ENCODE results near the gene SDHC.
A peak's percentile ranks its signal among the peaks of the same experiment; 100 is the strongest.
"Not testable (repeated sequence)": the region's sequence is repeated elsewhere in the genome, so short reads cannot be mapped to it uniquely, and the experiment has no call there.

The SDHC gene

DNA sequence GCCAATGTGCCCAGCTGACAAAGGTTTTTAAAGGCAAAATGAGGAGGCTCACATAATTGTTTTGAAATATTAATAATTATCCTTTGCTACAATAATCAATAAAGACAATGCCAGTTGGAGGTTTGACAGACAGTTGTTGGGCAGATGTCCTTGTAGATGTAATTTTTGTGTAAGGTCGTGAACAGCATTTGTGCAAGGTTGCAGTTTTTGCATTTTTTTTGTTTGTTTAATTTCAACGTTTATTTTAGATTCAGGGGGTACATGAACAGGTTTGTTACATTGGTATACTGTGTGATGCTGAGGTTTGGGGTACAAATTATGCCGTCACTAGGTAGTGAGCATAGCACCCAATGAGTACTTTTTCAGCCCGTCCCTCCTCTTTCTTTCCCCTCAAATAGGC is 13.7 kb upstream of the SDHC start:
- ATAC-seq (no peak), DNase-seq (no peak)
- Mint-ChIP-seq H3K27ac (no peak overlapping the region), H3K4me3 (no peak overlapping the region), H3K4me1 (peaks cover 17% of the 10 kb centered on the region), H3K36me3 (ENCODE audit: low read depth) (no peaks in the 10 kb centered on the region), H3K9me3 (no peaks in the 10 kb centered on the region), H3K27me3 (no peaks in the 10 kb centered on the region)

DNA sequence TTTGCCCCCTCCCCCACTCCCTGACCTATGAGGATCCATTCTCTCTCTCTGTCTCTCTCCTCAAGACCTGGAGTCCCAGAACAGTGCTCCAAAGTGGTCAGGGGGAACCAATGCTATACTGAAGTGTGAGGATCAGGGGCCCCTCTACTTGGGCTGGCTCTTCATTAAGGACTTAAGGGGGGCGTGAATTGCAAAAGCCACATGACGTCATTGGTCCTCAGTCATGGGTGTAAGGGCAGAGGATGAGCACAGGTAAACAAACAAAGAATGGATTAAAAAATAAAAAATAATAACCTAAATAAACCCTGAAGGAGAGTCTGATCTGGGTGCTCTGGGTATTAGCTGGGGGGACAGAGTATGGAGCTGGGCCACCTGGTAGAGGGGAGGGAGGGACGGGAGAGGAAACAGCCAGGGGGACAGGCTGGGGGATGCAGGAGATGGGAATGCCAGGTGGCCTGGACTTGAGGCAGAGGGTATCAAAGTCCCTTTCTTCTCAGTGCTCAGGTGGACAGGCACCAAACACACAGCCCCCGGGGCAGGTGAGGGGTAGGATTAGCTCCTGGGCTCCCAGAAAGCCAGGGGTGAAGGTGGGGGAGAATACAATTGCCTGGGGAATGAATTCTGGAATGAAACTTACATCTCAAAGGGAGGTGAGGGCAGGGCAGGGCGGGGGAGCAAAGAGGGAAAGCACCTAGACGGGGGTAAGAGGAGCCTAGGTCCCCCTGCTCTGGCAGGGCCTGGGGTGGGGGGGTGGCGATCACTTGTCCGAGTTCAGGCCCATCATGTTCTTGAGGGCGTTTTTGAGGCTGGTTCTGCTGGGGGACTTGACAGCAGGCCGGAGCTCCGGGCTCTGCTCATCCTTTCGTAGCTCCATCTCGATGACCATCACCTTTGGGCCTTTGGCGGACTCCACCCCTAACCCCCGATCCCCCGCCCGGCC is 9.0 kb upstream of the SDHC start:
- Mint-ChIP-seq H3K27me3 (no peaks in the 10 kb centered on the region), H3K36me3 (ENCODE audit: low read depth) (no peaks in the 10 kb centered on the region), H3K9me3 (no peaks in the 10 kb centered on the region), H3K4me3 (peak overlapping the region; percentile 90), H3K27ac (peak overlapping the region; percentile 78), H3K4me1 (peaks cover 31% of the 10 kb centered on the region)
- no peak for DNase-seq
- ATAC-seq = no peak

DNA sequence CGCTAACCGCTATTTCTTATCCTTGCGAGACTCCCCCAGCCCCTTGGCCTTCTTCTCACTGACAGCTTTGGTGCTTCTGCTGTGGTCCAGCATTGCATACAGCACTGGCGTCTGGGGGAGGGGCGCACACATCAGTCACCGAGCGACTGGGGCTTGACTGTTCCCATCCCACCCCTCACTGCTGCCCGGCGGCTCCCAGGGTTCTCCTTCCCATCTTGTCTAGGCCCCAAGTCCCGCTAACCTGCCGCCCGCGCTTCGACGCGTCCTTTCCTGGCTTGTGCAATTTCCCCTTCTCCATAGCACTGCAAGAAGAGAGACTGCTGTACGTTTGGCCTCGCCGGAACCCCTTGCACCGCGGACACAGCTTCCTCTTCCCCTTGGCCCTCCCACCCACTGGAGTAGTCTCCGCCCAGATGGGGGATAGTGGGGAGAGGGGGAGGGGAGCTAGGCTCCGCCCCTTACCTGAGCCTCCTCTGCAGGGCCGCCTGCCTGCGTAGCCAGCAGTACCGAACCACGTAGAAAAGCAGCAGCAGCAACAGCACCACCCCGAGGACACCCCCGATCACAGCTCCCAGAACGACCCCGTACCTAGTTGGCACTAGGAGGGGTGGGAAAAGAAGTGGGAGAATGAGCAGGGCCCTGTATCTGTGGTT is 8.2 kb upstream of the SDHC start:
- H3K4me3 Mint-ChIP-seq = peak overlapping the region; percentile 90
- ATAC-seq (peak; percentile 90), DNase-seq (peak; percentile 82)
- no peaks in the 10 kb centered on the region for H3K9me3 Mint-ChIP-seq
- no peaks in the 10 kb centered on the region for H3K36me3 Mint-ChIP-seq (ENCODE audit: low read depth)
- H3K27me3 Mint-ChIP-seq = no peaks in the 10 kb centered on the region
- peak overlapping the region; percentile 78 for H3K27ac Mint-ChIP-seq
- peaks cover 31% of the 10 kb centered on the region for H3K4me1 Mint-ChIP-seq

DNA sequence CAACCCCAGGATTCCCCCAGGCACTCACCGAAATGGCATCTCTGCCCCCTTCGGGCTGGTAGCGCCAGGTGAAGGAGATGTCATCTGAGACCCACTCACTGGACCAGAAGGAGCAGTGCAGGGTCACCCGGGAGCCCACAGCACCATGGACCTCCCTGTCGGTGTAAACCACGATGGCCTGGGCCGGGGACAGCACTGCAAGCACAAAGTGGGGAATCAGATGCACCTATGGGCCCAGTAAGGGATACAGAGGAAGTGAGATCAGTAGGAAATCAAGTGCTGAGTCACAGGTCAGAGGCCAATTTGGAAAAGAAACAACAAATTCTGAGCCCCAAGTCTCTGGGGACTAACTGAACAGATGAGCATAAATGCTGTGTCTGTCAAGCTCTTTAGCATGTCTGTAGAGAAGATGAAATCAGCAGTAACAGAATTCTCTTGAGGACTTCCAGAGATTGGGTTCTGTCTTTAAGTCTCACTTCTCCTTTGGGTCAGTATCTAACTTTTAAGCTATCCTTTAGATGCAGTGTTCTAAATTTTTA is 6.9 kb upstream of the SDHC start:
- no peak for ATAC-seq
- H3K4me3 Mint-ChIP-seq = no peak overlapping the region
- no peak for DNase-seq

DNA sequence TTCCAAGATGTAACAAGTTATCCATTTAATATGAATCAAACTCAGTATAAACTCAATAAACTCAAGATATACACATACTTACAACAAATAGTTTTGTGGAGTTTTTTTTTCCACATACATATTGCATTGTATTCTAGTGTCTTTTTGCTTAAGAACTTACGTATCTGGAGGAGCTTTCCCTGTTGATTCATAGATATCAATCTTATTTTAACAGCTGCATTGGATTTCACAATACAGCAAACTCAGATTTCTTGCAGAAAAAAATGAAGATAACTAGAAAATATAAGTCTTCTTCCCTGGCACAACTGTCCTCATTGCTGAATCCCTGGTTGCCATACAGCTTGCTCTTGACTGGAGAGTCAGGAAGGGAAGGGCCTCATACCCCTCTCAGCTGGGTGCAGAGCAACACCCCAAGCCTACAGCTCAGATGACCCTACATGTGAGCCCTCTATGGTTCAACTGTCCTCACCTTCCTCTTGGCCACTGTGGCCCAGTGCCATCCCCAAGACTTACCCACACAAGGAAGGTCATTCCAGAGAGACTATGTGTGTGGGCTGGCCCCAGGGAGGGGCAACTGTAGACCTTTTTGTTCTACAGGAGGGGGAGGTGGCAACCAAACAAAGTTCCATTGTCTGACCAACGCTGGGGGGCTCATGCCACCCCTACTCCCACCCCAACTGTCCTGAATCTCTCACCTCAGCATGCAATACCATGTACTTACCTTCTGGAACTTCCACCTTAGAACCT is 6.1 kb upstream of the SDHC start:
- no peaks in the 10 kb centered on the region for H3K9me3 Mint-ChIP-seq
- ATAC-seq (no peak), DNase-seq (no peak)
- no peak overlapping the region for H3K27ac Mint-ChIP-seq
- H3K36me3 Mint-ChIP-seq (ENCODE audit: low read depth) = no peaks in the 10 kb centered on the region
- no peaks in the 10 kb centered on the region for H3K27me3 Mint-ChIP-seq
- H3K4me3 Mint-ChIP-seq = no peak overlapping the region
- peaks cover 31% of the 10 kb centered on the region for H3K4me1 Mint-ChIP-seq

More for the DNA sequence above, 6.9 kb upstream of the SDHC start:
- Mint-ChIP-seq H3K4me1 (peaks cover 31% of the 10 kb centered on the region), H3K9me3 (no peaks in the 10 kb centered on the region), H3K27ac (no peak overlapping the region), H3K36me3 (ENCODE audit: low read depth) (no peaks in the 10 kb centered on the region), H3K27me3 (no peaks in the 10 kb centered on the region)

DNA sequence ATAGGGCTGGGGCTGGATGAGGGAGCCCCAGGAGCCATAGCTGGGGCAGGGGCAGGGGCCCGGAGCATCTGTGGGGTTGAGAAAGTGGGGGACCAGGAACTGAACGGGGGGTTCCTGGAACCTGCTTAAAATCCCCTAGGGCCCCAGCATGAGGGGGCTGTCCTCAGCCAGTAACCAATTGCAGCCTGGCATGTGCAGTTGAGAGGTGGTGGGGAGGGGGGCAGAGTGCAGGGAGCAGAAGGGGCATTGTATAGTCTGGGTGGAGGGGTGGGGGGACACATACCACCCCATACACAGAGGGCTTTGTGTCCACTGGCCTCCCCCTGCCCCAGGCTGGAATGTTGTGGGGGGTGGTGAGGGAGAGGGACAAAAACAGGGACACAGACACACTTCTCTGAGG is 4.3 kb upstream of the SDHC start, which contains the start of gene MPZ:
Gene MPZ (minus strand): TSS at position 101 of the 400 bp plus-strand sequence. CDS start 63 bp downstream, at position 38.
- H3K9me3 Mint-ChIP-seq = no peaks in the 10 kb centered on the region
- H3K27me3 Mint-ChIP-seq = no peaks in the 10 kb centered on the region
- DNase-seq = no peak
- ATAC-seq = no peak
- no peaks in the 10 kb centered on the region for H3K36me3 Mint-ChIP-seq (ENCODE audit: low read depth)
- H3K27ac Mint-ChIP-seq = no peak within 1 kb of the TSS
- peaks cover 24% of the 10 kb centered on the region for H3K4me1 Mint-ChIP-seq
- no peak within 1 kb of the TSS for H3K4me3 Mint-ChIP-seq

DNA sequence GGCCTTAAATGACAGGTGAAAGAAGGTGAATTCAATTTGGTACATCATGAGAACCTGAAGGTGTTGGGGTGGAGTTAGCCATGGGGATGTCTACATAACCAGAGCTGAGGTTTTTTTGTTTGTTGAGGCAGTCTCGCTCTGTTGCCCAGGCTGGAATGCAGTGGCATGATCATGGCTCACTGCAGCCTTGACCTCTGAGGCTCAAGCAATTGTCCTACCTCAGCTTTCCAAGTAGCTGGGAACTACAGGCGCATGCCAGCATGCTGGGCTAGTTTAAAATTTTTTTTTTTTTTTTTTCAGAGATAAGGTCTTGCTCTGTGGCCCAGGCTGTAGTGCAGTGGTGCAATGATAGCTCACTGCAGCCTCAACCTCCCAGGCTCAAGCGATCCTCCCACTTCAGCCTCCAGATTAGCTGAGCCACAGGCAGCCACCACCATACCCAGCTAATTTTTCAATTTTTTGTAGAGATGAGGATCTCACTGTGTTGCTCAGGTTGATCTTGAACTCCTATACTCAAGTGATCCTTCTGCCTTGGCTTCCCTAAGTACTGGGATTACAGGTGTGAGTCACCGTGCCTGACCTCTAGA is 2.5 kb upstream of the SDHC start:
- no peaks in the 10 kb centered on the region for H3K27me3 Mint-ChIP-seq
- no peak for ATAC-seq
- no peak overlapping the region for H3K27ac Mint-ChIP-seq
- no peak overlapping the region for H3K4me3 Mint-ChIP-seq
- no peaks in the 10 kb centered on the region for H3K36me3 Mint-ChIP-seq (ENCODE audit: low read depth)
- peaks cover 27% of the 10 kb centered on the region for H3K4me1 Mint-ChIP-seq
- no peak for DNase-seq
- H3K9me3 Mint-ChIP-seq = no peaks in the 10 kb centered on the region

DNA sequence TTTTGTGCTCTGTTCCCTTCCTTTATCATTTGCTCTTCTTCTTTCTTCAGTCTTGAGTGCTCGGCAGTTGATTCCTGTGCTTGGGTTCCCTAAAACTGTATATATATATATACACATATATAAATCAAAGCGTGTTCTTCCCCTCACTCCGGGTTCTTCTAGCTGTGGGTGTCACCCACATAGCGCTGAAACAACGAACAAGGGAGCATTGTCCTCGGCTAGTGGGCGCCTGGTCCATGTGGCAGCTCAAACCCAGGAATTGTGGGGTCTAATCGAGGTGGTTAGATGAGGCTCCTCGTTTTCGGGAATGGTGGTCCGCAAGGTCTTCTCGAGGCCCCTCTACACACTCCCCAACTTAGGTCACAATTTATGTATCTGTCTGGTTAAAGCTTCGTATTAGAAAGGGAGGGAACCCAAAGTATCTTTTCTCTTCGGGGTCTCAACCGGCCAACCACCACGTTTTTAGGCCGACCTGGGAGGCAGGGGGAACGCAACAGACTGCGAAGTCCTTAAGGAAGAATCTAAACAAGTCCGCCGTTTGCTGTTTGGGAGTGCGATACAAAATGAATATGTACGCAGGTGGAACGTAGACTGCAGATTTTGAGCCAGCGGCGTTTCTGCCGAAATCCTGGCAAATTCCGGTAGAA is 504 bp upstream of the SDHC start:
- Mint-ChIP-seq H3K27me3 (no peaks in the 10 kb centered on the region), H3K4me1 (peaks cover 23% of the 10 kb centered on the region), H3K9me3 (no peaks in the 10 kb centered on the region), H3K4me3 (peak overlapping the region; percentile 97), H3K27ac (peak overlapping the region; percentile 95), H3K36me3 (ENCODE audit: low read depth) (no peaks in the 10 kb centered on the region)
- DNase-seq = no peak
- no peak for ATAC-seq

DNA sequence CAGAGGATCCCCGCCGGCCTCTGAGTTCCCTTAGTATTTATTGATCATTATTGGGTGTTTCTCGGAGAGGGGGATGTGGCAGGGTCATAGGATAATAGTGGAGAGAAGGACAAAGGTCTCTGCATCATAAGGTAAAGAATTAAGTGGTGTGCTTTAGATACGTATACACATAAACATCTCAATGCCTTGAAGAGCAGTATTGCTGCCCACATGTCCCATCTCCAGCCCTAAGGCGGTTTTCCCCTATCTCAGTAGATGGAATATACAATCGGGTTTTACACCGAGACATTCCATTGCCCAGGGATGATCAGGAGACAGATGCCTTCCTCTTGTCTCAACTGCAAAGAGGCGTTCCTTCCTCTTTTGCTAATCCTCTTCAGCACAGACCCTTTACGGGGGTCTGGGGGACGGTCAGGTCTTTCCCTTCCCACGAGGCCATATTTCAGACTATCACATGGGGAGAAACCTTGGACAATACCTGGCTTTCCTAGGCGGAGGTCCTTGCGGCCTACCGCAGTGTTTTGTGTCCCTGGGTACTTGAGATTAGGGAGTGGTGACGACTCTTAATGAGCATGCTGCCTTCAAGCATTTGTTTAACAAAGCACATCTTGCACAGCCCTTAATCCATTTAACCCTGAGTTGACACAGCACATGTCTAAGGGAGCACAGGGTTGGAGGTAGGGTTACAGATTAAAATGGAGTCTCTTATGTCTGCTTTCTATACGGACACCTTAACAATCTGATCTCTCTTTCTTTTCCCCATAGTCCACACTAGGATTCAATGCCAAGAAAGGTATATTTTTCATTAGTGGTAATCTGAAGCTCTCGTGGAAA is 1.9 kb downstream of the SDHC start:
- H3K27me3 Mint-ChIP-seq; H3K9me3 Mint-ChIP-seq; H3K36me3 Mint-ChIP-seq (ENCODE audit: low read depth); H3K27ac Mint-ChIP-seq; DNase-seq; ATAC-seq: not testable (repeated sequence)
- Mint-ChIP-seq H3K4me3 (peak overlapping the region; percentile 97), H3K4me1 (peaks cover 23% of the 10 kb centered on the region)

DNA sequence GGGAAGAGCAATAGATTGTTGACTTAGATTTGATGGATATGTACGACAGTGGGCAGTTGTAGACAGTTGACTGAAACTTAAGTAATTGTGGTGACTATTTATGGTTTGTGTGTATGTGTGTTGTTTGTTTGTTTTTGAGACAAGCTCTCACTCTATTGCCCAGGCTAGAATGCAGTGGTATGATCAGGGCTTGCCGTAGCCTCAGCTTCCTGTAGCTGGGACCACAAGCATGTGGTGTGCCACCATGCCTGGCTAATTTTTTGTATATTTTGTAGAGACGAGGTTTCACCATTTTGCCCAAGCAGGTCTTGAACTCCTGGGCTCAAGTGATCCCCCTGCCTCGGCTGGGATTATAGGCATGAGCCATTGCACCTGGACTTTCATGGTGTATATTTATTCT is 9.8 kb downstream of the SDHC start:
- no peak for DNase-seq
- no peak for ATAC-seq
- no peak overlapping the region for H3K4me3 Mint-ChIP-seq
- H3K4me1 Mint-ChIP-seq = peaks cover 4% of the 10 kb centered on the region
- no peak overlapping the region for H3K27ac Mint-ChIP-seq
- H3K9me3 Mint-ChIP-seq = no peaks in the 10 kb centered on the region
- no peaks in the 10 kb centered on the region for H3K27me3 Mint-ChIP-seq
- H3K36me3 Mint-ChIP-seq (ENCODE audit: low read depth) = peaks cover 13% of the 10 kb centered on the region

DNA sequence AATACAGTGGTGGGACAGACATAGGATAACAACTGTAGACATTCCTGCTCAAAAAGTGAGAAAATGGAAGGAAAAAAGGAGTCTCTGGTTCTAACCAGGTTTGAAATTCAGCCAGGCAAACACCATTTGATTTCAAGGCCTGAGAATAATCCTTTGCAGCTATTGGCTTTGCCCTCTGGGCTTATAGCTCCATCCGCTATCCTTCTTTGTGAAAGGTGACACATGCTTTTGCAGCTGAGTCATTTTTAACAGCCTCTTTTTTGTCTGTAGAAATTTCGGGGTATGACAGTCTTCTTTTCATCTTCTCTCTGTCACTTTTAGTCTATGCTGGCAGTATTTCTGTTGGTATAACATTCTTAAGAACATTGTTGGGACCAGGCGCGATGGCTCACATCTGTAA is 16.2 kb downstream of the SDHC start:
- Mint-ChIP-seq H3K4me3 (no peak overlapping the region), H3K9me3 (no peaks in the 10 kb centered on the region), H3K27me3 (no peaks in the 10 kb centered on the region), H3K36me3 (ENCODE audit: low read depth) (peaks cover 32% of the 10 kb centered on the region), H3K4me1 (no peaks in the 10 kb centered on the region), H3K27ac (no peak overlapping the region)
- DNase-seq (no peak), ATAC-seq (no peak)

DNA sequence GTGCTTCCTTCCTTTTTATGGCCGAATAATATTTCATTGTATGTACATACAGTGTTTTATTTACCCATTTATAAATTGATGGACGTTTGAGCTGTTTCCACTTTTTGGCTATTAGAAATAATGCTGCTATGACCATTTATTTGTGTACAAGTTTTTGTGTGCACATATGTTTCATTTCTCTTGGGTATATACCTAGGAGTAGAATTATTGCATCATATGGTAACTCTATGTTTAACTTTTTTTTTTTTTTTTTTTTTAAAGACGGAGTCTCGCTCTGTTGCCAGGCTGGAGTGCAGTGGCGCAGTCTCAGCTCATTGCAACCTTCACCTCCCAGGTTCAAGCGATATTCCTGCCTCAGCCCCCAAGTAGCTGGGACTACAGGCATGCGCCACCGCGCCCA is 19.0 kb downstream of the SDHC start:
- Mint-ChIP-seq H3K36me3 (ENCODE audit: low read depth) (peaks cover 36% of the 10 kb centered on the region), H3K9me3 (no peaks in the 10 kb centered on the region), H3K4me1 (peaks cover 3% of the 10 kb centered on the region), H3K4me3 (no peak overlapping the region), H3K27me3 (no peaks in the 10 kb centered on the region), H3K27ac (no peak overlapping the region)
- DNase-seq = no peak
- no peak for ATAC-seq

DNA sequence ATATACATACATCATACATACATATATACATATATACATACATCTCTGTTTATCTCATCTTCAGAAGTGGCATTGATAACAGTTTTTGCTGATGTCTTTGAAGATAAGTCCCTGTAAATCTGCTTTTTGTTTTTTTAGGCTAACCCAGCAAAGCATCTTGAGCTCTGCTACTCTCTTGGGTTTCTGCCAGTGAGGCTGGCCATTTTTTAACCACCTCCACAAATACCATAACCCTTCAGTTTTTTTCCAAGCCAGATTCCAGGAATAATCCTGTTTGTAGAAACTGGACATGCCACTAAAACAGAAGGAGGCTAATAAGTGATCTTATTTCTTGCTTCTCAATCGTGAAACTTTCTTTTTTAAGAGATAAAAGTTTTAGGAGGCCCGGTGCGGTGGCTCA is 21.6 kb downstream of the SDHC start:
- peaks cover 37% of the 10 kb centered on the region for H3K36me3 Mint-ChIP-seq (ENCODE audit: low read depth)
- no peak for DNase-seq
- no peaks in the 10 kb centered on the region for H3K27me3 Mint-ChIP-seq
- ATAC-seq = no peak
- no peak overlapping the region for H3K4me3 Mint-ChIP-seq
- no peak overlapping the region for H3K27ac Mint-ChIP-seq
- peaks cover 6% of the 10 kb centered on the region for H3K4me1 Mint-ChIP-seq
- H3K9me3 Mint-ChIP-seq = no peaks in the 10 kb centered on the region

Data from activated naive CD8-positive, alpha-beta T cell treated with anti-CD3 and anti-CD28 coated beads, Interleukin-2, amount 50 U/mL, for 24 hours (primary cell).